ENCODE measurements around the gene ZSCAN29. TPM values are rescaled to one million over a fixed set of nuclear protein-coding genes. Genes with fewer than 3 reads are reported as not detected.
"Not testable (repeated sequence)": the region's sequence is repeated elsewhere in the genome, so short reads cannot be mapped to it uniquely, and the experiment has no call there.

Gene ZSCAN29
- total RNA-seq, 2 experiments from 2014 or later = 20.9 to 23.8 TPM

GRCh38 chr15:43403616-43404015 is 32.8 kb upstream of the ZSCAN29 start:
- intact Hi-C loops (cut with micrococcal nuclease) = no loop called here
- TF ChIP-seq CTCF (IDR thresholded peaks at IDR 0.05) = no peak
- CTCF ChIA-PET = no interaction called here
- Mint-ChIP-seq H3K27ac (peak overlapping the region; percentile 3), H3K4me3 (no peak overlapping the region), H3K9me3 (no peaks in the 10 kb centered on the region), H3K27me3 (no peaks in the 10 kb centered on the region), H3K4me1 (ENCODE audit: low read depth) (no peaks in the 10 kb centered on the region), H3K36me3 (ENCODE audit: low read depth) (peaks cover 40% of the 10 kb centered on the region)
- POLR2A ChIA-PET = interaction anchor here (0.6 kb wide), 1 partner anchor 38 kb away, joined by 3 read pairs; no protein-coding TSS in a partner anchor
- ATAC-seq (no peak), DNase-seq (no peak)

DNA sequence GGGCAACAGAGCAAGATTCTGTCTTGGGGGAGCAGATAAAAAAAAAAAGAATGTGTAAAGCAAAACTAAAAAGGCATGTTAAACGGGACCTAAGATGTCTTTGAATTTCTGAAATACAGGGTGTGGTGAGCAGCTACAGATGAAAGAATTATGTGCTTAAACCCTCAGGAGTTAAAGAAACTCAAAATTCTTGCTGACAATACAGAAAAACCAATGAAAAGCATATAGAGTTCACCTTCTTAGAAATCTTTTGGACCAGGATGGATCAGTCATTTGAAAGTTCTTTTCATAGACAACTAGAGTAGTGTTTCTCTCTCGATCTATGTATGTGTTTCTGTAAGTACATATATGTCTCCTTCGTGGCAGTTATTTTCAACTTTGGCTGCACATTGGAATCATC is 31.4 kb upstream of the ZSCAN29 start:
- Mint-ChIP-seq H3K9me3 (no peaks in the 10 kb centered on the region), H3K4me3 (no peak overlapping the region), H3K27me3 (no peaks in the 10 kb centered on the region), H3K27ac (no peak overlapping the region), H3K4me1 (ENCODE audit: low read depth) (no peaks in the 10 kb centered on the region), H3K36me3 (ENCODE audit: low read depth) (peaks cover 43% of the 10 kb centered on the region)
- no peak for TF ChIP-seq CTCF (IDR thresholded peaks at IDR 0.05)
- no peak for ATAC-seq
- no peak for DNase-seq
- intact Hi-C loops (cut with micrococcal nuclease) = no loop called here
- ChIA-PET CTCF (interaction anchor here (0.6 kb wide), 1 partner anchor 39 kb away, joined by 3 read pairs; no protein-coding TSS in a partner anchor), POLR2A (interaction anchor here (0.7 kb wide), 1 partner anchor 18 kb away, joined by 3 read pairs; no protein-coding TSS in a partner anchor)

DNA sequence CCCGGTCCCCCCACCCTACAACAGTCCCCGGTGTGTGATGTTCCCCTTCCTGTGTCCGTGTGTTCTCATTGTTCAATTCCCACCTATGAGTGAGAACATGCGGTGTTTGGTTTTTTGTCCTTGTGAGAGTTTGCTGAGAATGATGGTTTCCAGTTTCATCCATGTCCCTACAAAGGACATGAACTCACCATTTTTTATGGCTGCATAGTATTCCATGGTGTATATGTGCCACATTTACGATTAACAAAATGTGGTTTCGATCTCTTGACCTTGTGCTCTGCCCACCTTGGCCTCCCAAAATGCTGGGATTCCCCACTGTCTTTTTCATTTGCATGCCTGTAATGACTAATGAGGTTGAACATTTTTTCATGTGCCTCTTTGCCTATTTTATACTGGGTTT is 22.7 kb upstream of the ZSCAN29 start:
- ATAC-seq; CTCF ChIA-PET; H3K27me3 Mint-ChIP-seq; DNase-seq; POLR2A ChIA-PET; H3K4me1 Mint-ChIP-seq (ENCODE audit: low read depth); H3K9me3 Mint-ChIP-seq; H3K27ac Mint-ChIP-seq; intact Hi-C loops (cut with micrococcal nuclease); H3K4me3 Mint-ChIP-seq: not testable (repeated sequence)
- peaks cover 42% of the 10 kb centered on the region for H3K36me3 Mint-ChIP-seq (ENCODE audit: low read depth)

DNA sequence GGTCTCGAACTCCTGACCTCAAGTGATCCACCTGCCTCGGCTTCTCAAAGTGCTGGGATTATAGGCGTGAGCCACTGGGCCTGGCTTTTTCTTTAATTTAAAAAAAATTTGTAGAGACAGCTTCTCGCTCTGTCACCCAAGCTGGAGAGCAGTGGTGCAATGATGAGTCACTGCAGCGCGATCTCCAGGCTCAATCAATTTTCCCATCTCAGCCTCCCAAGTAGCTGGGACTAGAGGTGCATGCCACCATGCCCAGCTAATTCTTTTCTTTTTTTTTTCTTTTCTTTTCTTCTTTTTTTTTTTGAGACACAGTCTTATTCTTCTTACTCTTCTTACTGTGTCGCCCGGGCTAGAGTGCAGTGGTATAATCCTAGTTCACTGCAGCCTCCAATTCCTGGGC is 19.9 kb upstream of the ZSCAN29 start:
- DNase-seq (no peak), ATAC-seq (no peak)
- TF ChIP-seq CTCF (IDR thresholded peaks at IDR 0.05) = no peak
- Mint-ChIP-seq H3K4me3 (no peak overlapping the region), H3K27me3 (no peaks in the 10 kb centered on the region), H3K9me3 (no peaks in the 10 kb centered on the region), H3K4me1 (ENCODE audit: low read depth) (no peaks in the 10 kb centered on the region), H3K27ac (no peak overlapping the region), H3K36me3 (ENCODE audit: low read depth) (peaks cover 43% of the 10 kb centered on the region)
- ChIA-PET CTCF (interaction anchor here (2.5 kb wide), 1 partner anchor 15 kb away, joined by 7 read pairs; no protein-coding TSS in a partner anchor), POLR2A (interaction anchor here (0.6 kb wide), 1 partner anchor 14 kb away, joined by 3 read pairs; no protein-coding TSS in a partner anchor)
- intact Hi-C loops (cut with micrococcal nuclease) = no loop called here

- Mint-ChIP-seq H3K27ac (no peak overlapping the region), H3K9me3 (no peaks in the 10 kb centered on the region), H3K4me1 (ENCODE audit: low read depth) (no peaks in the 10 kb centered on the region), H3K36me3 (ENCODE audit: low read depth) (peaks cover 52% of the 10 kb centered on the region), H3K4me3 (no peak overlapping the region), H3K27me3 (no peaks in the 10 kb centered on the region)
- CTCF ChIA-PET = interaction anchor here (1.2 kb wide), 1 partner anchor 158 kb away, joined by 3 read pairs; no protein-coding TSS in a partner anchor
- no peak for TF ChIP-seq CTCF (IDR thresholded peaks at IDR 0.05)
- POLR2A ChIA-PET = interaction anchor here (1.1 kb wide), 1 partner anchor 13 kb away, joined by 3 read pairs; the partner anchor contains the start of genes TUBGCP4 and ZSCAN29
- no peak for ATAC-seq
- DNase-seq = no peak
- intact Hi-C loops (cut with micrococcal nuclease) = no loop called here
Measured at GRCh38 chr15:43383070-43383469, 12.2 kb upstream of the ZSCAN29 start.

All from activated CD8-positive, alpha-beta T cell treated with anti-CD3 and anti-CD28 coated beads for 36 hours (primary cell).